Hepatocyte (in vitro differentiated cells): ENCODE results near the gene ANKRD2. TPM values are rescaled to one million over a fixed set of nuclear protein-coding genes. Genes with fewer than 3 reads are reported as not detected.
"Not testable (repeated sequence)": the region's sequence is repeated elsewhere in the genome, so short reads cannot be mapped to it uniquely, and the experiment has no call there.

Experiments used
- DNase-seq: peaks from one replicate; pipeline ENCODE4 v3.0.0-alpha.2; 2016; ENCODE audit warnings: low spot score
- H2AFZ ChIP-seq: fragments of 200-600 bp; sonication (generic); 2 replicates; pipeline ENCODE4 v1.6.0; 2016; ENCODE audit warnings: antibody characterized with exemption, mild to moderate bottlenecking
- H3K27ac ChIP-seq: fragments of 200-600 bp; sonication (generic); 2 replicates; pipeline ENCODE4 v1.5.1; 2016; ENCODE audit warnings: mild to moderate bottlenecking
- H3K27me3 ChIP-seq: fragments of 200-600 bp; sonication (generic); 2 replicates; pipeline ENCODE4 v1.6.1; 2016
- H3K36me3 ChIP-seq: fragments of 200-600 bp; sonication (generic); replicated peaks from 2 replicates; pipeline ENCODE4 v1.5.1; 2016; ENCODE audit warnings: low read depth; ENCODE audit not compliant: insufficient read depth
- H3K4me1 ChIP-seq: fragments of 200-600 bp; sonication (generic); 2 replicates; pipeline ENCODE4 v1.5.1; 2016; ENCODE audit warnings: mild to moderate bottlenecking, moderate library complexity; ENCODE audit not compliant: insufficient read depth
- H3K4me2 ChIP-seq: fragments of 200-600 bp; sonication (generic); 2 replicates; pipeline ENCODE4 v1.6.0; 2016
- H3K4me3 ChIP-seq: fragments of 200-600 bp; sonication (generic); 2 replicates; pipeline ENCODE4 v1.5.1; 2016; ENCODE audit warnings: mild to moderate bottlenecking
- H3K79me2 ChIP-seq: fragments of 200-600 bp; sonication (generic); 2 replicates; pipeline ENCODE4 v1.6.0; 2017; ENCODE audit warnings: mild to moderate bottlenecking
- H3K9me2 ChIP-seq: fragments of 200-600 bp; sonication (generic); replicated peaks from 2 replicates; pipeline ENCODE4 v1.6.0; 2017; ENCODE audit warnings: mild to moderate bottlenecking; ENCODE audit not compliant: insufficient read depth
- H3K9me3 ChIP-seq: fragments of 200-600 bp; sonication (generic); 2 replicates; pipeline ENCODE4 v1.5.1; 2016; ENCODE audit warnings: low read depth, mild to moderate bottlenecking
- H4K20me1 ChIP-seq: fragments of 200-600 bp; sonication (generic); 2 replicates; pipeline ENCODE4 v1.6.0; 2016; ENCODE audit warnings: mild to moderate bottlenecking; ENCODE audit not compliant: insufficient read depth, poor library complexity, severe bottlenecking
- CTCF ChIP-seq: fragments of 200-600 bp; sonication (generic); IDR thresholded peaks from 2 replicates; pipeline ENCODE4 v1.5.1; 2016; ENCODE audit warnings: antibody characterized with exemption, mild to moderate bottlenecking; ENCODE audit not compliant: poor library complexity
- EZH2 ChIP-seq: fragments of 200-600 bp; sonication (generic); IDR thresholded peaks from 2 replicates; pipeline ENCODE4 v1.6.1; 2016; ENCODE audit warnings: antibody characterized with exemption, mild to moderate bottlenecking, borderline replicate concordance
- EZH2phosphoT487 ChIP-seq: fragments of 200-600 bp; sonication (generic); IDR thresholded peaks from one replicate; pipeline ENCODE4 v1.6.1; 2018; ENCODE audit warnings: antibody characterized with exemption, mild to moderate bottlenecking, low read depth, moderate library complexity; ENCODE audit not compliant: unreplicated experiment, severe bottlenecking
- WGBS: methylation state at CpG from one replicate; pipeline ENCODE4 v1.1.6; 2016; ENCODE audit warnings: low lambda C conversion rate; ENCODE audit errors: missing lambda C conversion rate; 5-methylcytosine and 5-hydroxymethylcytosine counted together
- polyA plus RNA-seq: library from polyadenylated mRNA; unstranded; fragments of >200 nt; fragmentation: Nextera tagmentation; extraction: Ambion mirVana; gene quantifications from 2 replicates; pipeline ENCODE4 v1.2.1, GENCODE V29; 2016
- total RNA-seq: library from RNA; depleted of rRNA; stranded (reverse); fragments of >200 nt; gene quantifications from 2 replicates; pipeline ENCODE4 v1.2.3, GENCODE V29; 2014

ANKRD2 gene
- total and polyA plus RNA-seq, 2 experiments from 2014 or later: not detected

GRCh38 chr10:97550336-97551149, 22.0 kb upstream of the ANKRD2 start:
- no peak for DNase-seq
- Histone ChIP-seq H3K79me2 (peaks cover 9% of the 10 kb centered on the region), H3K27me3 (no peaks in the 10 kb centered on the region), H3K4me2 (no peak overlapping the region), H3K27ac (peak overlapping the region; percentile 56), H3K4me3 (no peak overlapping the region), H3K9me2 (no peaks in the 10 kb centered on the region), H4K20me1 (no peaks in the 10 kb centered on the region), H3K4me1 (peaks cover 11% of the 10 kb centered on the region), H2AFZ (no peak overlapping the region), H3K9me3 (no peaks in the 10 kb centered on the region), H3K36me3 (no peaks in the 10 kb centered on the region)
- WGBS: 76% methylated on average over 10 of the region's 10 CpGs
- TF ChIP-seq EZH2 (no peak), EZH2phosphoT487 (no peak), CTCF (no peak)

GRCh38 chr10:97551271-97551670, 21.3 kb upstream of the ANKRD2 start:
- no peak overlapping the region for H2AFZ ChIP-seq
- H3K4me2 ChIP-seq: no peak overlapping the region
- H4K20me1 ChIP-seq: no peaks in the 10 kb centered on the region
- no peaks in the 10 kb centered on the region for H3K27me3 ChIP-seq
- no peaks in the 10 kb centered on the region for H3K9me2 ChIP-seq
- TF ChIP-seq EZH2 (no peak), EZH2phosphoT487 (no peak), CTCF (no peak)
- no peaks in the 10 kb centered on the region for H3K9me3 ChIP-seq
- H3K4me1 ChIP-seq: peaks cover 11% of the 10 kb centered on the region
- DNase-seq: no peak
- H3K79me2 ChIP-seq: peaks cover 9% of the 10 kb centered on the region
- H3K27ac ChIP-seq: no peak overlapping the region
- no peak overlapping the region for H3K4me3 ChIP-seq
- no peaks in the 10 kb centered on the region for H3K36me3 ChIP-seq
- 91% methylated on average over 6 of the region's 6 CpGs for WGBS

- Histone ChIP-seq H3K9me2 (no peaks in the 10 kb centered on the region), H3K4me3 (no peak overlapping the region), H3K4me2 (no peak overlapping the region), H3K36me3 (no peaks in the 10 kb centered on the region), H3K27ac (no peak overlapping the region), H3K4me1 (peaks cover 11% of the 10 kb centered on the region), H3K79me2 (peaks cover 6% of the 10 kb centered on the region), H4K20me1 (no peaks in the 10 kb centered on the region), H3K9me3 (no peaks in the 10 kb centered on the region), H2AFZ (no peak overlapping the region), H3K27me3 (no peaks in the 10 kb centered on the region)
- WGBS: 14% methylated on average over 6 of the region's 6 CpGs
- no peak for TF ChIP-seq EZH2
- no peak for TF ChIP-seq EZH2phosphoT487
- peak; percentile 86 for TF ChIP-seq CTCF
- peak; percentile 84 for DNase-seq
Measured at GRCh38 chr10:97553575-97554031, 19.0 kb upstream of the ANKRD2 start.

- not testable (repeated sequence) for H3K9me2 ChIP-seq, H4K20me1 ChIP-seq, DNase-seq, H3K9me3 ChIP-seq, H3K4me3 ChIP-seq, H3K27me3 ChIP-seq, H2AFZ ChIP-seq, H3K4me2 ChIP-seq, H3K36me3 ChIP-seq, H3K4me1 ChIP-seq, H3K27ac ChIP-seq, H3K79me2 ChIP-seq
- WGBS: 95% methylated on average over 5 of the region's 5 CpGs
Measured at GRCh38 chr10:97554336-97554735, 18.2 kb upstream of the ANKRD2 start.

- H3K4me1 ChIP-seq, H3K79me2 ChIP-seq, H3K9me2 ChIP-seq, H3K36me3 ChIP-seq, H3K27ac ChIP-seq, H4K20me1 ChIP-seq, H2AFZ ChIP-seq, H3K27me3 ChIP-seq, DNase-seq, H3K9me3 ChIP-seq, H3K4me2 ChIP-seq, H3K4me3 ChIP-seq: not testable (repeated sequence)
- WGBS: 95% methylated on average over 7 of the region's 10 CpGs
Measured at GRCh38 chr10:97555541-97555940, 17.0 kb upstream of the ANKRD2 start.

GRCh38 chr10:97560731-97561381, 11.7 kb upstream of the ANKRD2 start:
- H3K9me3 ChIP-seq, H4K20me1 ChIP-seq, H3K27ac ChIP-seq, H3K4me1 ChIP-seq, H3K4me2 ChIP-seq, H3K4me3 ChIP-seq, H3K79me2 ChIP-seq, H2AFZ ChIP-seq, DNase-seq, H3K9me2 ChIP-seq, H3K36me3 ChIP-seq, H3K27me3 ChIP-seq: not testable (repeated sequence)
- 84% methylated on average over 17 of the region's 17 CpGs for WGBS
